Caco-2 (cell line): Measurements from ENCODE around the gene ST6GAL1. TPM values are rescaled to one million over a fixed set of nuclear protein-coding genes. Genes with fewer than 3 reads are reported as not detected.

Experiments
- BruUV-seq: library from RNA; stranded (reverse); fragments of 400-500 nt; replicated peaks from 2 replicates; lab custom pipeline; 2021; lab: Mats Ljungman, UMichigan
- CTCF ChIA-PET: fragments of 300-600 bp; sonication (Branson Sonifier 250); formaldehyde crosslinking; loops from one replicate; lab custom pipeline; 2022; ENCODE audit warnings: antibody characterized with exemption; lab: Charles Lee
- POLR2A ChIA-PET: fragments of 300-600 bp; sonication (Branson Sonifier 250); formaldehyde crosslinking; loops from one replicate; lab custom pipeline; 2022; ENCODE audit warnings: antibody characterized with exemption; lab: Charles Lee
- DNase-seq, 2 experiments: peaks; one replicate each; pipeline versions ENCODE4 v3.0.0 to v3.0.0-alpha.2; 2020 to 2022
- H3K27me3 ChIP-seq: replicated peaks from 2 replicates; pipeline ENCODE4 v1.6.0; 2011; ENCODE audit warnings: low read length; ENCODE audit not compliant: control insufficient read depth, insufficient read depth
- H3K36me3 ChIP-seq: 2 replicates; pipeline ENCODE4 v1.5.1; 2011; ENCODE audit warnings: low read length; ENCODE audit not compliant: control insufficient read depth, insufficient read depth
- H3K4me1 ChIP-seq: fragments of 250-450 bp; sonication (Bioruptor Pico); 2 replicates; pipeline ENCODE4 v1.5.1; 2020; ENCODE audit warnings: mild to moderate bottlenecking
- H3K4me3 ChIP-seq: 2 replicates; pipeline ENCODE4 v1.5.1; 2011; ENCODE audit warnings: low read depth, mild to moderate bottlenecking, control low read depth, low read length
- H3K9me3 ChIP-seq: fragments of 250-450 bp; sonication (Bioruptor Pico); 2 replicates; pipeline ENCODE4 v1.5.1; 2020; ENCODE audit warnings: mild to moderate bottlenecking, moderate library complexity
- H3K27ac Mint-ChIP-seq: one replicate; pipeline ENCODE4 v1.8.0; 2022; ENCODE audit warnings: mixed read lengths; ENCODE audit not compliant: unreplicated experiment
- H3K27me3 Mint-ChIP-seq: one replicate; pipeline ENCODE4 v1.8.0; 2022; ENCODE audit warnings: mixed read lengths; ENCODE audit not compliant: insufficient read depth, unreplicated experiment
- H3K36me3 Mint-ChIP-seq: one replicate; pipeline ENCODE4 v1.8.0; 2022; ENCODE audit warnings: mild to moderate bottlenecking, mixed read lengths; ENCODE audit not compliant: insufficient read depth, unreplicated experiment
- H3K4me1 Mint-ChIP-seq: one replicate; pipeline ENCODE4 v1.8.0; 2022; ENCODE audit warnings: low read depth, mixed read lengths; ENCODE audit not compliant: unreplicated experiment
- H3K4me3 Mint-ChIP-seq: one replicate; pipeline ENCODE4 v1.8.0; 2022; ENCODE audit warnings: mild to moderate bottlenecking, moderate library complexity, mixed read lengths; ENCODE audit not compliant: unreplicated experiment
- H3K9me3 Mint-ChIP-seq: one replicate; pipeline ENCODE4 v1.8.0; 2022; ENCODE audit warnings: mixed read lengths; ENCODE audit not compliant: unreplicated experiment
- CTCF ChIP-seq, 2 experiments: fragments of 200-600 bp in 1 of 2; IDR thresholded peaks; 1 replicate in 1 of 2; 2 replicates in 1 of 2; pipeline versions ENCODE4 v1.5.1 to v1.8.0; 2011 to 2022; ENCODE audit warnings: antibody characterized with exemption in 1 of 2, control low read depth in 1 of 2, inconsistent platforms in 1 of 2, low read depth in 1 of 2, low read length in 1 of 2, mild to moderate bottlenecking in 1 of 2, moderate library complexity in 1 of 2; ENCODE audit not compliant: insufficient read depth in 1 of 2, severe bottlenecking in 1 of 2, unreplicated experiment in 1 of 2
- intact Hi-C: fragments of 100-400 bp; cut with micrococcal nuclease; formaldehyde crosslinking; loops from one replicate; pipeline ENCODE4 v1.10.0; 2022; ENCODE audit not compliant: unreplicated experiment
- total RNA-seq: library from RNA; stranded (reverse); gene quantifications from 2 replicates; pipeline ENCODE4 v1.2.3, GENCODE V29; 2022

The ST6GAL1 gene
- total RNA-seq, 1 experiment from 2014 or later, result 34.6 TPM

DNA sequence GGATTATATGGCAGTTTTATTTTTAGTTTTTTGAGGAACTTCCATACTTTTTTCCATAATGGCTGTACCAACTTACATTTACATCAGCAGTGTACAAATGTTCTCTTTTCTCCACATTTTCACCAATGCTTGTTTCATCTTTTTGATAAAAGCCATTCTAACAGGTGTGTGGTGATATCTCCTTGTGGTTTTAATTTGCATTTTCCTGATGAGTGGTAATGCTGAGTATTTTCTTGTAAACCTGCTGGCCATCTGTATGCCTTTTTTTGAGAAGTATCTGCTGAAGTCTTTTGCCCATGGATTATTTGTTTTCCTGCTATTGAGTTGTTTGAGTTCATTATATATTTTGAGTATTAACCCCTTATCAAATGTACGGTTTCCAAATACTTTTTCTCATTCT lies 158.4 kb downstream of the ST6GAL1 start:
- H3K9me3 Mint-ChIP-seq, result peaks cover 21% of the 10 kb centered on the region
- no peak overlapping the region for H3K4me3 Mint-ChIP-seq
- Histone ChIP-seq H3K27me3 (no peaks in the 10 kb centered on the region), H3K4me3 (no peak overlapping the region), H3K4me1 (no peaks in the 10 kb centered on the region), H3K9me3 (peaks cover 3% of the 10 kb centered on the region; the same call in 1 of the 2 replicates), H3K36me3 (no peaks in the 10 kb centered on the region)
- H3K4me1 Mint-ChIP-seq, result no peaks in the 10 kb centered on the region
- no peaks in the 10 kb centered on the region for H3K27me3 Mint-ChIP-seq
- intact Hi-C loops, result no loop called here
- CTCF ChIA-PET, result no interaction called here
- DNase-seq, result no peak
- POLR2A ChIA-PET, result no interaction called here
- no peak for TF ChIP-seq CTCF (IDR thresholded peaks at IDR 0.05; ENCODE audit: insufficient read depth in 1 of 2, low read depth in 1 of 2, low read length in 1 of 2, severe bottlenecking in 1 of 2, unreplicated experiment in 1 of 2)
- no TSS peak for BruUV-seq
- H3K36me3 Mint-ChIP-seq, result no peaks in the 10 kb centered on the region
- H3K27ac Mint-ChIP-seq, result no peak overlapping the region

DNA sequence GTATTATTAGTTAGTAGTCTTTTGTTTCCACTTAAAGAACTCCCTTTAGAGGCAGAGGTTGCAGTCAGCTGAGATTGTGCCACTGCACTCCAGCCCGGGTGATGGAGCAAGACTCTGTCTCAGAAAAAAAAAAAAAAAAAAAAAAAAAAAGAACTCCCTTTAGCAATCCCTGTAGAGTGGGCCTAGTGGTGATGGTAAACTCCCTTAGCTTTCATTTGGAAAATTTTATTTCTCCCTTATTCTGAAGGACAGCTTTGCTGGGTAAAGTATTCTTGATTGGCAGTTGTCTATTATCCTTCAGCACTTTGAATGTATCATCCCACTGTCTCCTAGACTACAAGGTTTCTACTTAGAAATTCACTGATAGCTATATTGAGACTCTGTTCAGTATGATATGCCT lies 163.0 kb downstream of the ST6GAL1 start:
- Histone ChIP-seq H3K9me3 (peaks cover 6% of the 10 kb centered on the region), H3K4me1 (no peaks in the 10 kb centered on the region), H3K27me3 (no peaks in the 10 kb centered on the region), H3K36me3 (no peaks in the 10 kb centered on the region), H3K4me3 (no peak overlapping the region)
- ChIA-PET POLR2A (no interaction called here), CTCF (interaction anchor here (0.6 kb wide), 1 partner anchor 265 kb away, joined by 3 read pairs; no protein-coding TSS in a partner anchor)
- BruUV-seq, result no TSS peak
- peaks cover 9% of the 10 kb centered on the region for H3K9me3 Mint-ChIP-seq
- DNase-seq, result no peak
- no peak for TF ChIP-seq CTCF (IDR thresholded peaks at IDR 0.05; ENCODE audit: insufficient read depth in 1 of 2, low read depth in 1 of 2, low read length in 1 of 2, severe bottlenecking in 1 of 2, unreplicated experiment in 1 of 2)
- H3K36me3 Mint-ChIP-seq, result no peaks in the 10 kb centered on the region
- H3K4me1 Mint-ChIP-seq, result no peaks in the 10 kb centered on the region
- H3K4me3 Mint-ChIP-seq, result no peak overlapping the region
- no peaks in the 10 kb centered on the region for H3K27me3 Mint-ChIP-seq
- intact Hi-C loops, result no loop called here
- no peak overlapping the region for H3K27ac Mint-ChIP-seq

DNA sequence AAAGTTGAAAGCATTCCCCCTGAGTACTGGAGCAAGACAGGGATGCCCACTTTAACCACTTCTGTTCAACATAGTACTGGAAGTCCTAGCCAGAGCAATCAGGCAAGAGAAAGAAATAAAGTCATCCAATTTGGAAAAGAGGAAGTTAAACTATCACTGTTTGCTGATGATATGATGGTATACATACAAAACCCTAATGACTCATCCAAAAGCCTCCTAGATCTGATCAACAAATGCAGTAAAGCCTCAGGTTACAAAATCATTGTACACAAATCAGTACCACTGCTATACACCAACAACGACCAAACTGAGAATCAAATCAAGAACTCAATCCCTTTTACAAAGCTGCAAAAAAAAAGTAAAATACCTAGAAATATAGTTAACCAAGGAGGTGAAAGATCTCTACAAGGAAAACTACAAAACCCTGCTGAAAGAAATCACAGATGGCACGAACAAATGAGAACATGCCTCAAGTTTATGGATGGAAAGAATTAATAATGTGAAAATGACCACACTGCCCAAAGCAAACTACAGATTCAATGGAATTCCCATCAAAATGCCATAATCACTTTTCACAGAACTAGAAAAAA lies 168.7 kb downstream of the ST6GAL1 start:
- no peak for DNase-seq
- Histone ChIP-seq H3K27me3 (no peaks in the 10 kb centered on the region), H3K36me3 (no peaks in the 10 kb centered on the region), H3K4me3 (no peak overlapping the region), H3K4me1 (no peaks in the 10 kb centered on the region), H3K9me3 (no peaks in the 10 kb centered on the region; the same call in none of the 2 replicates)
- no peak overlapping the region for H3K27ac Mint-ChIP-seq
- no peaks in the 10 kb centered on the region for H3K27me3 Mint-ChIP-seq
- H3K9me3 Mint-ChIP-seq, result no peaks in the 10 kb centered on the region
- intact Hi-C loops, result no loop called here
- TF ChIP-seq CTCF (IDR thresholded peaks at IDR 0.05; ENCODE audit: insufficient read depth in 1 of 2, low read depth in 1 of 2, low read length in 1 of 2, severe bottlenecking in 1 of 2, unreplicated experiment in 1 of 2), result no peak
- no peak overlapping the region for H3K4me3 Mint-ChIP-seq
- H3K4me1 Mint-ChIP-seq, result no peaks in the 10 kb centered on the region
- no peaks in the 10 kb centered on the region for H3K36me3 Mint-ChIP-seq
- POLR2A ChIA-PET, result no interaction called here
- CTCF ChIA-PET, result no interaction called here
- no TSS peak for BruUV-seq
